HCT116 (cell line): Measurements from ENCODE around the gene CLDN15. TPM values are rescaled to one million over a fixed set of nuclear protein-coding genes. Genes with fewer than 3 reads are reported as not detected.

Source experiments
- ATAC-seq: fragments of 200-7000 bp; cut with Tn5 transposase; 2 replicates; pipeline ENCODE4 v1.9.1; 2020; ENCODE audit warnings: mild to moderate bottlenecking, moderate library complexity
- BruUV-seq: library from RNA; stranded (reverse); fragments of 400-500 nt; replicated peaks from 2 replicates; lab custom pipeline; 2021; lab: Mats Ljungman, UMichigan
- CTCF ChIA-PET: fragments of 300-600 bp; sonication (Branson Sonifier 250); formaldehyde crosslinking; loops from one replicate; lab custom pipeline; 2021; ENCODE audit warnings: antibody characterized with exemption; lab: Charles Lee
- POLR2A ChIA-PET: fragments of 300-600, 350-600 bp; sonication (Branson Sonifier 250); formaldehyde crosslinking; loops from one replicate; lab custom pipeline; 2021; ENCODE audit warnings: antibody characterized with exemption; lab: Charles Lee
- RAD21 ChIA-PET, 2 experiments: fragments of 300-600 bp; sonication (Branson Sonifier 250); formaldehyde crosslinking; loops; one replicate each; lab custom pipeline; 2023; ENCODE audit warnings: low total read pairs in 2 of 2; ENCODE audit not compliant: uncharacterized antibody in 2 of 2, unreplicated experiment in 2 of 2, low non-redundant PET in 1 of 2; lab: Charles Lee
- DNase-seq: peaks from one replicate; pipeline ENCODE4 v3.0.0-alpha.2; 2010; ENCODE audit warnings: low read depth, low spot score
- H2AFZ ChIP-seq: fragments of 200-600 bp; shearing (Covaris generic), sonication (generic); 2 replicates; pipeline ENCODE4 v1.6.1; 2017; ENCODE audit warnings: low read depth, mixed run types, mixed read lengths, antibody characterized with exemption, low read length; ENCODE audit not compliant: poor library complexity, severe bottlenecking
- H3K27ac ChIP-seq: 2 replicates; pipeline ENCODE4 v1.5.1; 2012; ENCODE audit warnings: low read depth, low read length
- H3K27me3 ChIP-seq: fragments of 200-600 bp; sonication (generic); 2 replicates; pipeline ENCODE4 v1.6.1; 2016; ENCODE audit warnings: mixed run types, low read length, mixed read lengths; ENCODE audit not compliant: insufficient read depth
- H3K36me3 ChIP-seq, 2 experiments: fragments of 200-500 bp in 1 of 2; fragments of 200-600 bp in 1 of 2; sonication (Bioruptor generic) in 1 of 2; sonication (generic) in 1 of 2; 2 replicates each; pipeline versions ENCODE4 v1.5.1 to v1.6.1; 2014 to 2016; ENCODE audit warnings: low read length in 2 of 2, inconsistent platforms in 1 of 2, mixed read lengths in 1 of 2, mixed run types in 1 of 2; ENCODE audit not compliant: insufficient read depth in 2 of 2, control insufficient read depth in 1 of 2
- H3K4me1 ChIP-seq, 2 experiments: fragments of 200-600 bp in 1 of 2; sonication (generic) in 1 of 2; 2 replicates each; pipeline versions ENCODE4 v1.5.1 to v1.6.1; 2012 to 2017; ENCODE audit warnings: low read length in 2 of 2, inconsistent platforms in 1 of 2, mild to moderate bottlenecking in 1 of 2, mixed read lengths in 1 of 2, mixed run types in 1 of 2, moderate library complexity in 1 of 2; ENCODE audit not compliant: insufficient read depth in 2 of 2, control insufficient read depth in 1 of 2
- H3K4me2 ChIP-seq: fragments of 200-600 bp; sonication (generic); 2 replicates; pipeline ENCODE4 v1.6.1; 2017; ENCODE audit warnings: mixed run types, low read length, mixed read lengths
- H3K4me3 ChIP-seq, 2 experiments: fragments of 200-600 bp in 1 of 2; sonication (generic) in 1 of 2; replicated peaks in 1 of 2; 2 replicates each; pipeline ENCODE4 v1.5.1; 2011 to 2016; ENCODE audit warnings: low read length in 2 of 2, control low read depth in 1 of 2, low read depth in 1 of 2, mild to moderate bottlenecking in 1 of 2, mixed read lengths in 1 of 2, mixed run types in 1 of 2
- H3K79me2 ChIP-seq: fragments of 200-600 bp; sonication (generic); 2 replicates; pipeline ENCODE4 v1.6.1; 2017; ENCODE audit warnings: mild to moderate bottlenecking, mixed run types, low read length, moderate library complexity, mixed read lengths; ENCODE audit not compliant: insufficient read depth
- H3K9ac ChIP-seq: fragments of 200-600 bp; sonication (generic); 2 replicates; pipeline ENCODE4 v1.6.1; 2016; ENCODE audit warnings: low read length, mixed read lengths
- H3K9me2 ChIP-seq: fragments of 200-600 bp; sonication (generic), shearing (Covaris generic); 2 replicates; pipeline ENCODE4 v1.6.1; 2017; ENCODE audit warnings: mixed run types, mild to moderate bottlenecking, moderate library complexity; ENCODE audit not compliant: insufficient read depth
- H3K9me3 ChIP-seq, 2 experiments: fragments of 200-500 bp in 1 of 2; fragments of 200-600 bp in 1 of 2; sonication (Bioruptor generic) in 1 of 2; sonication (generic) in 1 of 2; 2 replicates each; pipeline ENCODE4 v1.6.1; 2014 to 2017; ENCODE audit warnings: low read length in 2 of 2, mixed read lengths in 2 of 2, inconsistent platforms in 1 of 2, low read depth in 1 of 2, mild to moderate bottlenecking in 1 of 2, mixed run types in 1 of 2, moderate library complexity in 1 of 2; ENCODE audit not compliant: control insufficient read depth in 1 of 2, insufficient read depth in 1 of 2
- H4K20me1 ChIP-seq: fragments of 200-600 bp; sonication (generic), shearing (Covaris generic); 2 replicates; pipeline ENCODE4 v1.6.1; 2017; ENCODE audit warnings: mixed run types, mild to moderate bottlenecking, moderate library complexity; ENCODE audit not compliant: insufficient read depth
- CBX3 ChIP-seq: IDR thresholded peaks from 2 replicates; pipeline ENCODE4 v1.6.1; 2012; ENCODE audit warnings: low read depth
- SIN3A ChIP-seq: IDR thresholded peaks from 2 replicates; pipeline ENCODE4 v1.6.1; 2012; ENCODE audit warnings: low read depth
- SP1 ChIP-seq: IDR thresholded peaks from 2 replicates; pipeline ENCODE4 v1.6.1; 2012; ENCODE audit warnings: low read depth
- ZFX ChIP-seq: fragments of 450-650 bp; IDR thresholded peaks from 2 replicates; pipeline ENCODE4 v1.6.1; 2017
- intact Hi-C: fragments of 100-400 bp; cut with micrococcal nuclease; formaldehyde crosslinking; loops from 2 replicates; pipeline ENCODE4 v1.10.0; 2022
- total RNA-seq: library from RNA; stranded (reverse); gene quantifications from one replicate; pipeline ENCODE4 v1.2.1, GENCODE V29; 2021; ENCODE audit not compliant: unreplicated experiment
- TF ChIP-seq, protein P1 (sequence below): IDR thresholded peaks from 2 replicates; pipeline ENCODE4 v1.6.1; 2012; ENCODE audit warnings: low read depth
- TF ChIP-seq, protein P2 (sequence below), 3 experiments: fragments of 200-600 bp in 1 of 3; sonication (generic) in 1 of 3; IDR thresholded peaks in 2 of 3; conservative IDR thresholded peaks in 1 of 3; 2 replicates each; pipeline ENCODE4 v1.5.1; 2012 to 2017; ENCODE audit warnings: low read depth in 2 of 3, low read length in 2 of 3, antibody characterized with exemption in 1 of 3, borderline replicate concordance in 1 of 3, control low read depth in 1 of 3, mild to moderate bottlenecking in 1 of 3, mixed read lengths in 1 of 3, mixed run types in 1 of 3, moderate library complexity in 1 of 3; ENCODE audit not compliant: insufficient read depth in 1 of 3

CLDN15 gene
- total RNA-seq, 1 experiment from 2014 or later, result 16.9 TPM

DNA sequence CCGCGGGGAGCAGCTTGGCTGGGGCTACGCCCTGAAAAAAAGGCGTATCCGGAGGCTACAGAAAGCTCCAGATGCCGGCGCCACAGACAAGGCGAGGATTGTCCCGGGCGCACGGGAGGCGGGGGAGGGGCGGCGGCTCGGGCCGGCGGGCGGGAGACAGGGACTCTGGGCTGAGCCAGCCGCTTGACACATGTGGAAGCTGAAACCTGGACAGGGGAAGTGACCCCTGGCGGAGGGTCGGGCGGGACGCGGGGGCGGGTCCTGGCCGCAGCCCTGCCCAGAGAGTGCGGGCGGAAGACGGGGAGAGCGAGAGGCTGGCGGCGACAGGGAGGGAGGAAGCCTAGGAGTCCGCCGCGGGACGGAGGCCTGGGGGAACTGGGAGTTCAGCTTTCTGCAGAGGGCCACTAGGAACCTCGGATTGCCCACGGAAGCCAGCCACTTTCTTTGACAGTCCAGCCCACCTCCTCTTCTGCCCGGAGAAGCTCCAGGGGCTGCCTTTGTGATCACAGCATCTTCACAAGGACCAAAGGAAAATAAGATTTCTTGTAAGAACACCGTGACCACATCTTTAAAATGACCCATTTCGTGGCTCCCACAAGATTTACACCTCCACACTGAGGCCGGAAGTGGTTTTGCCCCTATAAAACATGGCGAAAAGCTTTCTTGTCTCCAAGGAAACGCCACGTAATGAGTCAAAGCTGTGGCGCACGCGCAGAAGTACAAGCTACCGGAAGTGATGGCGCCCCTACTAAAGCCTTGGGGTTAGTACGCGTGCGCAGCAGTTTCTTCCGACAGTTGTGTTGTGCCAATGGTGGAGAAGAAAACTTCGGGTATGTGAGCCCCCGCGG lies 20.0 kb downstream of the CLDN15 start, which contains the start of the genes PLOD3 and ZNHIT1 (continued):
- TF ChIP-seq, protein P1, sequence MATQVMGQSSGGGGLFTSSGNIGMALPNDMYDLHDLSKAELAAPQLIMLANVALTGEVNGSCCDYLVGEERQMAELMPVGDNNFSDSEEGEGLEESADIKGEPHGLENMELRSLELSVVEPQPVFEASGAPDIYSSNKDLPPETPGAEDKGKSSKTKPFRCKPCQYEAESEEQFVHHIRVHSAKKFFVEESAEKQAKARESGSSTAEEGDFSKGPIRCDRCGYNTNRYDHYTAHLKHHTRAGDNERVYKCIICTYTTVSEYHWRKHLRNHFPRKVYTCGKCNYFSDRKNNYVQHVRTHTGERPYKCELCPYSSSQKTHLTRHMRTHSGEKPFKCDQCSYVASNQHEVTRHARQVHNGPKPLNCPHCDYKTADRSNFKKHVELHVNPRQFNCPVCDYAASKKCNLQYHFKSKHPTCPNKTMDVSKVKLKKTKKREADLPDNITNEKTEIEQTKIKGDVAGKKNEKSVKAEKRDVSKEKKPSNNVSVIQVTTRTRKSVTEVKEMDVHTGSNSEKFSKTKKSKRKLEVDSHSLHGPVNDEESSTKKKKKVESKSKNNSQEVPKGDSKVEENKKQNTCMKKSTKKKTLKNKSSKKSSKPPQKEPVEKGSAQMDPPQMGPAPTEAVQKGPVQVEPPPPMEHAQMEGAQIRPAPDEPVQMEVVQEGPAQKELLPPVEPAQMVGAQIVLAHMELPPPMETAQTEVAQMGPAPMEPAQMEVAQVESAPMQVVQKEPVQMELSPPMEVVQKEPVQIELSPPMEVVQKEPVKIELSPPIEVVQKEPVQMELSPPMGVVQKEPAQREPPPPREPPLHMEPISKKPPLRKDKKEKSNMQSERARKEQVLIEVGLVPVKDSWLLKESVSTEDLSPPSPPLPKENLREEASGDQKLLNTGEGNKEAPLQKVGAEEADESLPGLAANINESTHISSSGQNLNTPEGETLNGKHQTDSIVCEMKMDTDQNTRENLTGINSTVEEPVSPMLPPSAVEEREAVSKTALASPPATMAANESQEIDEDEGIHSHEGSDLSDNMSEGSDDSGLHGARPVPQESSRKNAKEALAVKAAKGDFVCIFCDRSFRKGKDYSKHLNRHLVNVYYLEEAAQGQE, result no peak
- TF ChIP-seq CBX3, result no peak

DNA sequence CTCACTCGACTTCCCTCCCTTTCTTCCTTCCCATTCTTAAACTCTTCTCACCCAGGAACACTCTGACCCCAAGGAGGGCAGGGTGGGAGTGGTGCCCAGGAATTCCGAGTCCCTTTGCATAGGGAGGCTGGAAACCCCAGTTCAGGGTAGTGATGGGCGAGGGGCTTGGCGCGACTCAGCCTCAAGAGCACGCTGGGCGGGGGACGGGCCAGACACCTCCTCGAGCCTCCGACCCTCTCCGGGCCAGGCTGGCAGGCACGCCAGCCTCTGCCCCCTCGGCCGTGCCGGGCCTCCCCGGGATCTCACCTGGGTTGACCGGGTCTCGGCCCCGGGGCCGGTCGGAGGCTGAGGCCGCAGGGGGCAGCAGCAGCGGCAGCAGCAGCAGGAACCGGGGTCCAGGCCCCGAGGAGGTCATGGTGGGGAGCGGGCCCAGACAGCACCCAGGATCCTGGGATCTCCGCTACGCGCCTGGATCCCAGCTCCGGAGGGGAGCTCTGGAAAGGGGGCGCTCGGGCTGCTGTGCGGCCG lies 20.7 kb downstream of the CLDN15 start:
- H3K9me3 ChIP-seq, result no peaks in the 10 kb centered on the region
- no peaks in the 10 kb centered on the region for H4K20me1 ChIP-seq
- peak overlapping the region; percentile 97 for H3K4me2 ChIP-seq
- TF ChIP-seq SIN3A (no peak), SP1 (no peak), ZFX (peak; percentile 75; the same call in 1 of the 2 replicates)
- TF ChIP-seq, protein P1, result no peak
- TF ChIP-seq, protein P2, sequence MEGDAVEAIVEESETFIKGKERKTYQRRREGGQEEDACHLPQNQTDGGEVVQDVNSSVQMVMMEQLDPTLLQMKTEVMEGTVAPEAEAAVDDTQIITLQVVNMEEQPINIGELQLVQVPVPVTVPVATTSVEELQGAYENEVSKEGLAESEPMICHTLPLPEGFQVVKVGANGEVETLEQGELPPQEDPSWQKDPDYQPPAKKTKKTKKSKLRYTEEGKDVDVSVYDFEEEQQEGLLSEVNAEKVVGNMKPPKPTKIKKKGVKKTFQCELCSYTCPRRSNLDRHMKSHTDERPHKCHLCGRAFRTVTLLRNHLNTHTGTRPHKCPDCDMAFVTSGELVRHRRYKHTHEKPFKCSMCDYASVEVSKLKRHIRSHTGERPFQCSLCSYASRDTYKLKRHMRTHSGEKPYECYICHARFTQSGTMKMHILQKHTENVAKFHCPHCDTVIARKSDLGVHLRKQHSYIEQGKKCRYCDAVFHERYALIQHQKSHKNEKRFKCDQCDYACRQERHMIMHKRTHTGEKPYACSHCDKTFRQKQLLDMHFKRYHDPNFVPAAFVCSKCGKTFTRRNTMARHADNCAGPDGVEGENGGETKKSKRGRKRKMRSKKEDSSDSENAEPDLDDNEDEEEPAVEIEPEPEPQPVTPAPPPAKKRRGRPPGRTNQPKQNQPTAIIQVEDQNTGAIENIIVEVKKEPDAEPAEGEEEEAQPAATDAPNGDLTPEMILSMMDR (IDR thresholded peaks at IDR 0.05 in 2 of 3, conservative IDR thresholded peaks at IDR 0.05 in 1 of 3; ENCODE audit: borderline replicate concordance in 1 of 3, insufficient read depth in 1 of 3, low read depth in 2 of 3, low read length in 2 of 3), result 0 out of 6 replicates have a peak, but pooled peaks of 1 of the 3 experiments have one; percentile 2
- ChIA-PET CTCF (interaction anchor here (1.2 to 2.3 kb wide), 6 partner anchors 24 to 74 kb away, joined by 3 to 21 read pairs (median 13); partner anchors contain the start of gene FIS1), RAD21 (interaction anchor here (0.5 to 1.5 kb wide), 5 partner anchors 16 to 117 kb away, joined by 3 to 10 read pairs (median 4); no protein-coding TSS in a partner anchor), POLR2A (interaction anchor here (0.5 to 1.8 kb wide), 8 partner anchors 28 to 327 kb away, joined by 3 to 11 read pairs (median 4); partner anchors contain the start of genes FIS1 and UFSP1)
- intact Hi-C loops, result no loop called here
- H3K79me2 ChIP-seq, result peaks cover 43% of the 10 kb centered on the region
- H3K4me1 ChIP-seq, result peaks cover 0 to 21% of the 10 kb centered on the region in 2 experiments; a peak in 2 of 4 replicates
- H3K27me3 ChIP-seq, result no peaks in the 10 kb centered on the region
- H3K27ac ChIP-seq, result peak overlapping the region; percentile 91
- DNase-seq, result no peak
- H3K9me2 ChIP-seq, result no peaks in the 10 kb centered on the region
- H3K36me3 ChIP-seq, result peaks cover 0 to 9% of the 10 kb centered on the region in 2 experiments; a peak in 3 of 4 replicates
- H3K4me3 ChIP-seq, result peak overlapping the region; percentile 93 to 97
- no peak overlapping the region for H2AFZ ChIP-seq
- no peak; the same call in 1 of the 2 replicates for ATAC-seq
- no TSS peak for BruUV-seq
- H3K9ac ChIP-seq, result peak overlapping the region; percentile 85
